Measurements from ENCODE around the gene DNAH3.

DNAH3 gene

DNA sequence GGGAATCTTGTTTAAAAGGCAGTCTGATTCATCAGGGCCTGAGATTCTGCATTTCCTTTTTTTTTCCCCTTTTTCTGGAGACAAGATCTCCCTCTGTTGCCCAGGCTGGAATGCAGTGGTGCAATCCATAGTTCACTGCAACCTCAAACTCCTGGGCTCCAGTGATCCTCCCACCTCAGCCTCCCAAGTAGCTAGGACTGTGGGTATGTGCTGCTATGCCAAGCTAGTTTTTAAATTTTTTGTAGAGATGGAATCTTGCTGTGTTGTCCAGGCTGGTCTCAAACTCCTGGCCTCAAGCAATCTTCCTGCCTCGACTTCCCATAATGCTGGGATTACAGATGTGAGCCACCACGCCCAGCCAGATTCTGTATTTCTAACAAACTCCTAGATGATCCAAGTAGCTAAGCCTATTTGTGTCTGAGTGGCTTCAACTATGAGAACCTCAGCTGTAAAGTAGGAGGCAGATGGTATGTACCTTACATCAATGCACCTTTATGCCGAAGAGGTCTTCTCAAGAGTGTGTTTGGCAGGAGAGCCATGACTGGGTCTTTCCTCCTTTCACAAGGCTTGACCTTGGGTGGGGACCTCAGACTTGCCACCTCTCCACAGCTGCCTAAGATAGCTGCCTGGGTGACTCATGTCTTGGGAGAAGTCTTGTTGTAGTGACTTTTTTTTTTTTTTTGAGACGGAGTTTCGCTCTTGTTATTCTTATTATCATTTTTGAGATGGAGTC lies 18.8 kb upstream of the DNAH3 start:
- Histone ChIP-seq H3K4me2 (ENCODE audit: low read length) (no peak overlapping the region), H3K9me2 (ENCODE audit: low read depth, low read length) (no peaks in the 10 kb centered on the region), H3K9me3 (ENCODE audit: low read length) (no peaks in the 10 kb centered on the region), H3K27ac (ENCODE audit: low read depth, low read length, poor library complexity, severe bottlenecking) (no peak overlapping the region), H3K4me1 (ENCODE audit: insufficient read depth, low read length, severe bottlenecking) (no peaks in the 10 kb centered on the region), H3F3A (ENCODE audit: insufficient read depth, low read length) (no peaks in the 10 kb centered on the region), H3K27me3 (ENCODE audit: insufficient read depth, low read length) (no peaks in the 10 kb centered on the region), H3K79me2 (ENCODE audit: insufficient read depth, low read length) (no peaks in the 10 kb centered on the region), H3K36me3 (ENCODE audit: insufficient read depth, low read length) (peaks cover 25% of the 10 kb centered on the region), H3K4me3 (ENCODE audit: low read depth, low read length, poor library complexity, severe bottlenecking) (no peak overlapping the region), H4K20me1 (ENCODE audit: insufficient read depth, low read length) (no peaks in the 10 kb centered on the region), H3K9ac (ENCODE audit: low read length) (no peak overlapping the region), H2AFZ (ENCODE audit: low read length) (no peak overlapping the region)
- TF ChIP-seq EZH2 (IDR thresholded peaks at IDR 0.05; ENCODE audit: borderline replicate concordance, low read length): no peak
- TF ChIP-seq, protein P1, sequence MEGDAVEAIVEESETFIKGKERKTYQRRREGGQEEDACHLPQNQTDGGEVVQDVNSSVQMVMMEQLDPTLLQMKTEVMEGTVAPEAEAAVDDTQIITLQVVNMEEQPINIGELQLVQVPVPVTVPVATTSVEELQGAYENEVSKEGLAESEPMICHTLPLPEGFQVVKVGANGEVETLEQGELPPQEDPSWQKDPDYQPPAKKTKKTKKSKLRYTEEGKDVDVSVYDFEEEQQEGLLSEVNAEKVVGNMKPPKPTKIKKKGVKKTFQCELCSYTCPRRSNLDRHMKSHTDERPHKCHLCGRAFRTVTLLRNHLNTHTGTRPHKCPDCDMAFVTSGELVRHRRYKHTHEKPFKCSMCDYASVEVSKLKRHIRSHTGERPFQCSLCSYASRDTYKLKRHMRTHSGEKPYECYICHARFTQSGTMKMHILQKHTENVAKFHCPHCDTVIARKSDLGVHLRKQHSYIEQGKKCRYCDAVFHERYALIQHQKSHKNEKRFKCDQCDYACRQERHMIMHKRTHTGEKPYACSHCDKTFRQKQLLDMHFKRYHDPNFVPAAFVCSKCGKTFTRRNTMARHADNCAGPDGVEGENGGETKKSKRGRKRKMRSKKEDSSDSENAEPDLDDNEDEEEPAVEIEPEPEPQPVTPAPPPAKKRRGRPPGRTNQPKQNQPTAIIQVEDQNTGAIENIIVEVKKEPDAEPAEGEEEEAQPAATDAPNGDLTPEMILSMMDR (IDR thresholded peaks at IDR 0.05; ENCODE audit: low read length): no peak

DNA sequence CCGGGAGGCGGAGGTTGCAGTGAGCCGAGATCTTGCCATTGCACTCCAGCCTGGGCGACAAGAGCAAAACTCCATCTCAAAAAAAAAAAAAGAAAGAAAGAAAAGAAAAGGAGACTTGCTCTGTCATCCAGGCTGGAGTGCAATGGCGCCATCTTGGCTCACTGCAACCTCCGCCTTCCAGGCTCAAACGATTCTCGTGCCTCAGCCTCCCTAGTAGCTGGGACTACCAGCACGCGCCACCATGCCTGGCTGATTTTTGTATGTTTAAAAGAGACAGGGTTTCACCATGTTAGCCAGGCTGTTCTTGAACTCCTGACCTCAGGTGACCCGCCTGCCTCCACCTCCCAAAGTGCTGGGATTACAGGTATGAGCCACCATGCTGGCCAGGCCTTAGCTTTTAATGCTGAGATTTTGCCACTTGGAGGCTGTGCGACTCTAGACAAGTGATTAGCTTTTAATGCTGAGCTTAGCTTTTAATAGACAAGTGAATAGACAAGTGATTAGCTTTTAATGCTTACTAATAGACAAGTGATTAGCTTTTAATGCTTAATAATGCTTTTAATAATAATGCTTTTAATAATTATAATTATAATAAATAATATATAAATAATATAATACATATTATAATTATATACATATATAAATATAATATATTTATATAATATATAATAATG lies 17.4 kb upstream of the DNAH3 start:
- Histone ChIP-seq H3K9ac (ENCODE audit: low read length) (no peak overlapping the region), H3K4me3 (ENCODE audit: low read depth, low read length, poor library complexity, severe bottlenecking) (no peak overlapping the region), H2AFZ (ENCODE audit: low read length) (no peak overlapping the region), H3K4me1 (ENCODE audit: insufficient read depth, low read length, severe bottlenecking) (no peaks in the 10 kb centered on the region), H3K79me2 (ENCODE audit: insufficient read depth, low read length) (no peaks in the 10 kb centered on the region), H3K36me3 (ENCODE audit: insufficient read depth, low read length) (peaks cover 27% of the 10 kb centered on the region), H3K9me2 (ENCODE audit: low read depth, low read length) (no peaks in the 10 kb centered on the region), H3F3A (ENCODE audit: insufficient read depth, low read length) (no peaks in the 10 kb centered on the region), H3K27ac (ENCODE audit: low read depth, low read length, poor library complexity, severe bottlenecking) (no peak overlapping the region), H3K9me3 (ENCODE audit: low read length) (no peaks in the 10 kb centered on the region), H3K4me2 (ENCODE audit: low read length) (no peak overlapping the region), H4K20me1 (ENCODE audit: insufficient read depth, low read length) (no peaks in the 10 kb centered on the region), H3K27me3 (ENCODE audit: insufficient read depth, low read length) (no peaks in the 10 kb centered on the region)
- TF ChIP-seq, protein P1 (IDR thresholded peaks at IDR 0.05; ENCODE audit: low read length): no peak
- no peak for TF ChIP-seq EZH2 (IDR thresholded peaks at IDR 0.05; ENCODE audit: borderline replicate concordance, low read length)

DNA sequence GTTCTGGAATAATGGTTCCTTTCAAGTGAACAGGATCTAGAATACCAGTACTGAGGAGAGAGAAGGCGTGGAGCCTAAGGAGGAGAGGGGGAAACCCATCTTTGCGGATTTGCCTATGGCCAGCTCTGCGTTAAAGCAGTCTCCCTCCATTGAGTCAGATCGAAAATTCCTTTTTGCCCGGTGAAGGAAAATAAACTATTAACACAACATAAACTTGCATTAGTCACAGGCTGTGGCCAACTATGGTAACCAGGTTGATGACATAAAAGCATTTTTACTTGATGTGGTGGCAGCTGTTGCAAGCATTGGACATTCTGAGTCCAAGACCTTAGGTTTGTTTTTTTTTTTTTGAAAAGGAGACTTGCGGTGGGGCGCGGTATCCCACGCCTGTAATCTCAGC lies 16.7 kb upstream of the DNAH3 start:
- no peaks in the 10 kb centered on the region for H3K9me3 ChIP-seq (ENCODE audit: low read length)
- H3K79me2 ChIP-seq (ENCODE audit: insufficient read depth, low read length): no peaks in the 10 kb centered on the region
- TF ChIP-seq, protein P1 (IDR thresholded peaks at IDR 0.05; ENCODE audit: low read length): no peak
- TF ChIP-seq EZH2 (IDR thresholded peaks at IDR 0.05; ENCODE audit: borderline replicate concordance, low read length): no peak
- no peak overlapping the region for H2AFZ ChIP-seq (ENCODE audit: low read length)
- no peaks in the 10 kb centered on the region for H4K20me1 ChIP-seq (ENCODE audit: insufficient read depth, low read length)
- H3K4me2 ChIP-seq (ENCODE audit: low read length): no peak overlapping the region
- H3K9ac ChIP-seq (ENCODE audit: low read length): no peak overlapping the region
- H3K27me3 ChIP-seq (ENCODE audit: insufficient read depth, low read length): no peaks in the 10 kb centered on the region
- H3K4me1 ChIP-seq (ENCODE audit: insufficient read depth, low read length, severe bottlenecking): no peaks in the 10 kb centered on the region
- H3K4me3 ChIP-seq (ENCODE audit: low read depth, low read length, poor library complexity, severe bottlenecking): no peak overlapping the region
- H3F3A ChIP-seq (ENCODE audit: insufficient read depth, low read length): no peaks in the 10 kb centered on the region
- H3K36me3 ChIP-seq (ENCODE audit: insufficient read depth, low read length): peaks cover 31% of the 10 kb centered on the region
- H3K9me2 ChIP-seq (ENCODE audit: low read depth, low read length): no peaks in the 10 kb centered on the region
- H3K27ac ChIP-seq (ENCODE audit: low read depth, low read length, poor library complexity, severe bottlenecking): no peak overlapping the region

All from OCI-LY1 (cell line).